ENCODE measurements around the gene ANKRD35.
A peak's percentile ranks its signal among the peaks of the same experiment; 100 is the strongest.

- TF ChIP-seq CTCF (IDR thresholded peaks at IDR 0.05) = no peak
- TF ChIP-seq POLR2AphosphoS5 (IDR thresholded peaks at IDR 0.05; ENCODE audit: low read depth, low read length) = peak; percentile 79; the same call in 1 of the 2 replicates
These were observed 61.8 kb downstream of the ANKRD35 start, which contains the start of the genes POLR3C and RNF115 for GRCh38 chr1:145823565-145824498.

Measured in Panc1 (cell line).